ENCODE measurements around the gene NFKBIE. TPM values are rescaled to one million over a fixed set of nuclear protein-coding genes. Genes with fewer than 3 reads are reported as not detected.

The NFKBIE gene
- total and polyA plus RNA-seq, 2 of the 13 experiments (the other 11 are each of a cell fraction or from before 2014, with no cell fraction given): 6.7 to 14.5 TPM

DNA sequence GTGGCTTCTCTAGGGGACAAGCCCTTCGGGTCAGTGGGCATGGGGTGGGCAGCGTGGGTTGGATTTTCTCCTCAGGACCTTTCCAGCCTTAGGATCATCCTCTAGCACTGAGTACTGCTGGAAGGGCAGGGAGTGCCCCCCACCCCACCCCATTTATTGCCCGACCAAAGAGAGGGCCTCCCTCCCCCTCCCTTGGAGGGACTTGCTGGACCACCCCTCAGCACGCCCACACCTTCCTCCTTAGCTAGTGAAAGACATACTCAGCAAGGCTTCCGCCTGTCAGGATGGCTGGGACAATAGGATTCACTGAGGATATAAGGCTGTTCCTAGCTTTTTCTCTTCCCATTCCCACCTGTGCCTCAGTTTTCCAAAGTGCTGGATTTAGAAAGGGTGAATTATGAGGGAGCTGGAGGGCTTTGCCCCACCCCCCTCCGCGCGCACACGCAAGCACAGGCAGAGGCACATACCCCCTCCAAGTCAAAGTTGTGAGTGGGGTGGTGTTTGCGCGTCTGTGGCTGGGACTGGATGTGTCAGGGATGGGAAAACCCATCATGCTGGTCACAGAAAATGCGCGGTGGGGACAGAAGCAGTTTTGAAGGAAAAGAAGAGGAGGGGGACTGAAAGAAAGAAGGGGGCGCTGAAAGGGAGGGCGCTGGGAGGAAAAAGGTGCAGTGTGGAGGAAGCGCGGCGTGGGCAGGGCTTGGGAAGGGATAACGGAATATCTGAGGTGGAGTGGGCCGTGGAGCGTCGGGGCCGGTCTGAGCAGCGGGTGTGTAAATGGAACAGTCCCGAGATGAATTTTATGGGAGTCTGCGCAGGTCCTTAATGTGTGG, 42.6 kb downstream of the NFKBIE start (continued):
- TF ChIP-seq, protein P1, sequence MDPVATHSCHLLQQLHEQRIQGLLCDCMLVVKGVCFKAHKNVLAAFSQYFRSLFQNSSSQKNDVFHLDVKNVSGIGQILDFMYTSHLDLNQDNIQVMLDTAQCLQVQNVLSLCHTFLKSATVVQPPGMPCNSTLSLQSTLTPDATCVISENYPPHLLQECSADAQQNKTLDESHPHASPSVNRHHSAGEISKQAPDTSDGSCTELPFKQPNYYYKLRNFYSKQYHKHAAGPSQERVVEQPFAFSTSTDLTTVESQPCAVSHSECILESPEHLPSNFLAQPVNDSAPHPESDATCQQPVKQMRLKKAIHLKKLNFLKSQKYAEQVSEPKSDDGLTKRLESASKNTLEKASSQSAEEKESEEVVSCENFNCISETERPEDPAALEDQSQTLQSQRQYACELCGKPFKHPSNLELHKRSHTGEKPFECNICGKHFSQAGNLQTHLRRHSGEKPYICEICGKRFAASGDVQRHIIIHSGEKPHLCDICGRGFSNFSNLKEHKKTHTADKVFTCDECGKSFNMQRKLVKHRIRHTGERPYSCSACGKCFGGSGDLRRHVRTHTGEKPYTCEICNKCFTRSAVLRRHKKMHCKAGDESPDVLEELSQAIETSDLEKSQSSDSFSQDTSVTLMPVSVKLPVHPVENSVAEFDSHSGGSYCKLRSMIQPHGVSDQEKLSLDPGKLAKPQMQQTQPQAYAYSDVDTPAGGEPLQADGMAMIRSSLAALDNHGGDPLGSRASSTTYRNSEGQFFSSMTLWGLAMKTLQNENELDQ (CRISPR knock-in tag; IDR thresholded peaks at IDR 0.05; ENCODE audit: borderline replicate concordance): no peak
- TF ChIP-seq ZBTB20 (CRISPR knock-in tag; IDR thresholded peaks at IDR 0.05; ENCODE audit: borderline replicate concordance, low read depth) (no peak), PHF5A (CRISPR knock-in tag; IDR thresholded peaks at IDR 0.05; ENCODE audit: low read depth, unreplicated experiment) (no peak), EZH2 (conservative IDR thresholded peaks at IDR 0.05; ENCODE audit: low read depth, low read length) (no peak)

DNA sequence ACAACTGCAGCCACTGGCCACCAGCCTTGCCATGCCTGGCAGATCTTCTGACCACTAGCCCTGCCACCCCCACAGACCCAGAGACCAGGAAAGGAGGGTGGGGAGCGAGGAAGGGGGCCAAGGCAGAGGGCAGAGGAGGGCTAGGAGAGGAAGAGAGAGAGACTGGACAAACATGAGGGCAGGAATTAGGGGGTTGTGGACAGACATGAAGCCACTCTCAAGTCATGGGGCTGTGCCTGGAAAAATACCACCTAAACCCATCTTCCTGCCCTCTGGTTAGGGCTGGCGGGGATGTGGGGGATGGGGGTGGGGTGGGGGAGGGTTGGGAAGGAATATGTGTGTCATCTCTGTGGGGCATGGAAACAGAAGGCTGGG, 43.4 kb downstream of the NFKBIE start:
- H3K79me2 ChIP-seq (ENCODE audit: insufficient read depth, low read length): peaks cover 17% of the 10 kb centered on the region
- no peaks in the 10 kb centered on the region for H3K9me3 ChIP-seq (ENCODE audit: low read length)
- peak overlapping the region in 1 of 3 experiments; percentile 36; a peak in 1 of 6 replicates for H3K4me3 ChIP-seq (replicated peaks in 1 of 3; ENCODE audit: insufficient read depth in 1 of 3, low read depth in 2 of 3, low read length in 3 of 3)
- no peaks in the 10 kb centered on the region for H3K36me3 ChIP-seq (replicated peaks in 1 of 2; ENCODE audit: control insufficient read depth in 1 of 2, insufficient read depth in 2 of 2, low read length in 2 of 2)
- ChIA-PET POLR2A (interaction anchor here (0.6 to 4.4 kb wide), 8 partner anchors 8 to 91 kb away, joined by 3 to 61 read pairs (median 4); partner anchors contain the start of genes AARS2, HSP90AB1 and SLC35B2), CTCF (ENCODE audit: low intra/inter-chr PET ratio, low total read pairs) (interaction anchor here (0.7 to 3.2 kb wide), 3 partner anchors 12 to 32 kb away, joined by 3 to 18 read pairs (median 4); no protein-coding TSS in a partner anchor)
- intact Hi-C loops (cut with micrococcal nuclease; ENCODE audit: unreplicated experiment): loop anchor here (1.0 kb wide), 2 partner anchors 12 to 50 kb away; no protein-coding TSS in a partner anchor
- in situ Hi-C loops (cut with HindIII; ENCODE audit: extremely low pct_ligation_motif_present, low pct_unique_long_range_greater_than_20kb): loop anchor here (5.0 kb wide), 1 partner anchor 50 kb away; no protein-coding TSS in a partner anchor
- WGBS (ENCODE audit: low lambda C conversion rate): 54% methylated on average over 2 of the region's 2 CpGs
- no peak overlapping the region for H3K27ac ChIP-seq (ENCODE audit: extremely low read length, insufficient read depth, low read length)
- BruUV-seq (replicated peaks): no TSS peak
- no peaks in the 10 kb centered on the region for H4K20me1 ChIP-seq (ENCODE audit: insufficient read depth, low read length)
- H3K27me3 ChIP-seq (ENCODE audit: control insufficient read depth in 1 of 2, insufficient read depth in 2 of 2, low read length in 2 of 2): peaks cover 1 to 3% of the 10 kb centered on the region in 2 experiments; a peak in 3 of 5 replicates
- DNase-seq (ENCODE audit: low spot score): no peak
- no peak overlapping the region for H2AFZ ChIP-seq (ENCODE audit: low read length)
- 0 out of 2 replicates have a peak, but pooled peaks have one; percentile 38 for TF ChIP-seq ZBTB7A (CRISPR knock-in tag; IDR thresholded peaks at IDR 0.05)
- TF ChIP-seq PTBP1 (IDR thresholded peaks at IDR 0.05; ENCODE audit: low read depth, low read length, poor library complexity, severe bottlenecking): no peak
- TF ChIP-seq, protein P2, sequence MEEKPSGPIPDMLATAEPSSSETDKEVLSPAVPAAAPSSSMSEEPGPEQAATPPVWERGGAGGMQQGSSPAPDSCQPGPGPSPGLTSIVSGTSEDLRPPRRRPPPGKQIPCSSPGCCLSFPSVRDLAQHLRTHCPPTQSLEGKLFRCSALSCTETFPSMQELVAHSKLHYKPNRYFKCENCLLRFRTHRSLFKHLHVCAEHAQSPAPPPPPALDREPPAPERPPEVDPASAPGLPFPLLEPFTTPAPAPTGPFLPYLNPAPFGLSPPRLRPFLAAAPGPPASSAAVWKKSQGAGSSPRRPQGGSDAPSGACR (CRISPR knock-in tag; IDR thresholded peaks at IDR 0.05): 0 out of 2 replicates have a peak, but pooled peaks have one; percentile 14
- H3K4me2 ChIP-seq (ENCODE audit: low read depth, low read length): peak overlapping the region; percentile 66
- ATAC-seq: no peak
- FAIRE-seq: no peak
- peaks cover 85% of the 10 kb centered on the region for H3K4me1 ChIP-seq (ENCODE audit: insufficient read depth, low read length)
- H3K9ac ChIP-seq (ENCODE audit: insufficient read depth, low read depth, low read length): 0 out of 2 replicates have a peak overlapping the region, but pooled peaks have one; percentile 52

All from HepG2 (cell line).